GM23338 (cell line): ENCODE measurements around the gene PHC3. TPM values are rescaled to one million over a fixed set of nuclear protein-coding genes. Genes with fewer than 3 reads are reported as not detected.

Experiments
- ATAC-seq: fragments of 200-7000 bp; cut with Tn5 transposase; 3 replicates; pipeline ENCODE4 v1.9.1; 2020
- DNase-seq: peaks from one replicate; pipeline ENCODE4 v3.0.0-alpha.2; 2015; ENCODE audit warnings: low spot score
- H2AFZ ChIP-seq: fragments of 200-600 bp; sonication (generic); 2 replicates; pipeline ENCODE4 v1.8.0; 2016; ENCODE audit warnings: antibody characterized with exemption, mild to moderate bottlenecking, moderate library complexity
- H3F3A ChIP-seq: fragments of 200-600 bp; sonication (generic); replicated peaks from 2 replicates; pipeline ENCODE4 v1.8.0; 2017; ENCODE audit warnings: antibody characterized with exemption, mixed run types, low read depth
- H3K27ac ChIP-seq: fragments of 200-600 bp; sonication (generic); 2 replicates; pipeline ENCODE4 v1.6.1; 2016; ENCODE audit warnings: low read depth
- H3K27me3 ChIP-seq: fragments of 200-600 bp; sonication (generic); 2 replicates; pipeline ENCODE4 v1.8.0; 2016; ENCODE audit warnings: mild to moderate bottlenecking, mixed run types, moderate library complexity; ENCODE audit not compliant: insufficient read depth
- H3K36me3 ChIP-seq: fragments of 200-600 bp; sonication (generic); 2 replicates; pipeline ENCODE4 v1.8.0; 2016; ENCODE audit warnings: mild to moderate bottlenecking; ENCODE audit not compliant: insufficient read depth
- H3K4me1 ChIP-seq: fragments of 200-600 bp; sonication (generic); 2 replicates; pipeline ENCODE4 v1.8.0; 2016; ENCODE audit warnings: mild to moderate bottlenecking, moderate library complexity; ENCODE audit not compliant: insufficient read depth
- H3K4me2 ChIP-seq: fragments of 200-600 bp; sonication (generic); 2 replicates; pipeline ENCODE4 v1.7.1; 2017; ENCODE audit warnings: mixed run types
- H3K4me3 ChIP-seq: fragments of 200-600 bp; sonication (generic); 2 replicates; pipeline ENCODE4 v1.6.1; 2016; ENCODE audit warnings: mixed run types
- H3K79me2 ChIP-seq: fragments of 200-600 bp; sonication (generic); replicated peaks from 2 replicates; pipeline ENCODE4 v1.8.0; 2017; ENCODE audit warnings: mild to moderate bottlenecking; ENCODE audit not compliant: insufficient read depth
- H3K9me2 ChIP-seq: fragments of 200-600 bp; sonication (generic); 2 replicates; pipeline ENCODE4 v1.8.0; 2017; ENCODE audit not compliant: insufficient read depth
- H4K20me1 ChIP-seq: fragments of 200-600 bp; sonication (generic); replicated peaks from 2 replicates; pipeline ENCODE4 v1.8.0; 2017; ENCODE audit warnings: mild to moderate bottlenecking; ENCODE audit not compliant: insufficient read depth
- H3K27ac Mint-ChIP-seq: 2 replicates; pipeline ENCODE4 v1.8.0; 2020; ENCODE audit warnings: inconsistent platforms, mild to moderate bottlenecking, moderate library complexity, mixed read lengths
- H3K27me3 Mint-ChIP-seq: 3 replicates; pipeline ENCODE4 v1.8.0; 2022; ENCODE audit warnings: low read depth, mild to moderate bottlenecking, moderate library complexity, mixed read lengths, inconsistent platforms; ENCODE audit not compliant: insufficient read depth, poor library complexity
- H3K36me3 Mint-ChIP-seq: 3 replicates; pipeline ENCODE4 v1.8.0; 2021; ENCODE audit warnings: low read depth, mild to moderate bottlenecking, inconsistent platforms, moderate library complexity, mixed read lengths
- H3K4me1 Mint-ChIP-seq: 3 replicates; pipeline ENCODE4 v1.8.0; 2020; ENCODE audit warnings: mild to moderate bottlenecking, inconsistent platforms, mixed read lengths
- H3K4me3 Mint-ChIP-seq: 3 replicates; pipeline ENCODE4 v1.8.0; 2021; ENCODE audit warnings: moderate library complexity, mild to moderate bottlenecking, inconsistent platforms, mixed read lengths
- H3K9me3 Mint-ChIP-seq: 3 replicates; pipeline ENCODE4 v1.8.0; 2020; ENCODE audit warnings: moderate library complexity, mild to moderate bottlenecking, inconsistent platforms, mixed read lengths
- CREB1 ChIP-seq: fragments of 250-450 bp; sonication (Bioruptor Pico); IDR thresholded peaks from 2 replicates; pipeline ENCODE4 v1.5.0; 2020; ENCODE audit warnings: low read depth, mild to moderate bottlenecking, moderate library complexity
- JUNB ChIP-seq: IDR thresholded peaks from one replicate; pipeline ENCODE4 v1.6.1; 2016; ENCODE audit warnings: antibody characterized with exemption; ENCODE audit not compliant: unreplicated experiment
- NANOG ChIP-seq: IDR thresholded peaks from 2 replicates; pipeline ENCODE4 v1.6.1; 2016; ENCODE audit warnings: antibody characterized with exemption, borderline replicate concordance
- POLR2AphosphoS5 ChIP-seq: IDR thresholded peaks from 2 replicates; pipeline ENCODE4 v1.6.1; 2016; ENCODE audit warnings: antibody characterized with exemption, low read depth
- STAT1 ChIP-seq: IDR thresholded peaks from one replicate; pipeline ENCODE4 v1.6.1; 2016; ENCODE audit warnings: antibody characterized with exemption; ENCODE audit not compliant: unreplicated experiment
- ZNF114 ChIP-seq: fragments of 250-450 bp; sonication (Bioruptor Pico); IDR thresholded peaks from 2 replicates; pipeline ENCODE4 v1.5.0; 2020; ENCODE audit warnings: mild to moderate bottlenecking, moderate library complexity
- polyA plus RNA-seq: library from polyadenylated mRNA; unstranded; fragments of >200 nt; fragmentation: Nextera tagmentation; extraction: Ambion mirVana; gene quantifications from 2 replicates; pipeline ENCODE4 v1.2.1, GENCODE V29; 2016
- total RNA-seq: library from RNA; depleted of rRNA; stranded (reverse); fragments of >200 nt; shearing (Covaris generic); gene quantifications from 2 replicates; pipeline ENCODE4 v1.2.3, GENCODE V29; 2014
- TF ChIP-seq, protein P1 (sequence below), 2 experiments: fragments of 200-600 bp in 1 of 2; sonication (generic) in 1 of 2; conservative IDR thresholded peaks; 2 replicates each; pipeline versions ENCODE4 v1.5.1 to v1.6.1; 2016 to 2017; ENCODE audit warnings: antibody characterized with exemption in 2 of 2, low read depth in 2 of 2, mild to moderate bottlenecking in 2 of 2, moderate library complexity in 1 of 2
- TF ChIP-seq, protein P2 (sequence below): fragments of 250-450 bp; sonication (Bioruptor Pico); IDR thresholded peaks from 2 replicates; pipeline ENCODE4 v1.5.0; 2020; ENCODE audit warnings: mild to moderate bottlenecking, moderate library complexity
- TF ChIP-seq, protein P3 (sequence below): IDR thresholded peaks from 2 replicates; pipeline ENCODE4 v1.6.1; 2016; ENCODE audit warnings: antibody characterized with exemption

PHC3 gene
- total and polyA plus RNA-seq, 2 experiments from 2014 or later, result 23.9 to 83.5 TPM

DNA sequence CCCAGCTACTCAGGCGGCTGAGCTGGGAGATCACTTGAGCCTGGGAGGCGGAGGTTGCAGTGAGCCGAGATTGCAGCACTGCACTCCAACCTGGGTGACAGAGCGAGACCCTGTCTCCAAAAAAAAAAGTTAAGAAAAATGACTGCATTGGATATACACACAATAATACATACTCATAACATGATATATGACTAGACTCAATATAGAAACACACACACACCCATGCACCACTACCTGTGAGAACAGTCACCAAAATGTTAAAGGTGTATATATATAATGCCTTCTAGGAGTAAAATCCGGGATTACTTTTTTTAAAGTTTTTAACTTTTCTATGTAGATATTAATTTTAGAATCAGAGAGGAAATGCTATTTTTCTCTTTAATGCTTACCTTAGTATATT lies 25.9 kb downstream of the PHC3 start:
- H3K4me1 Mint-ChIP-seq, result peaks cover 10% of the 10 kb centered on the region
- Histone ChIP-seq H3K9me2 (no peaks in the 10 kb centered on the region), H3K4me3 (no peak overlapping the region), H3K4me1 (peaks cover 7% of the 10 kb centered on the region; the same call in 1 of the 2 replicates), H3K79me2 (peaks cover 95% of the 10 kb centered on the region), H4K20me1 (peaks cover 7% of the 10 kb centered on the region), H3K4me2 (no peak overlapping the region), H3K27ac (no peak overlapping the region), H2AFZ (no peak overlapping the region), H3K36me3 (no peaks in the 10 kb centered on the region), H3K27me3 (no peaks in the 10 kb centered on the region), H3F3A (no peaks in the 10 kb centered on the region)
- TF ChIP-seq, protein P1, sequence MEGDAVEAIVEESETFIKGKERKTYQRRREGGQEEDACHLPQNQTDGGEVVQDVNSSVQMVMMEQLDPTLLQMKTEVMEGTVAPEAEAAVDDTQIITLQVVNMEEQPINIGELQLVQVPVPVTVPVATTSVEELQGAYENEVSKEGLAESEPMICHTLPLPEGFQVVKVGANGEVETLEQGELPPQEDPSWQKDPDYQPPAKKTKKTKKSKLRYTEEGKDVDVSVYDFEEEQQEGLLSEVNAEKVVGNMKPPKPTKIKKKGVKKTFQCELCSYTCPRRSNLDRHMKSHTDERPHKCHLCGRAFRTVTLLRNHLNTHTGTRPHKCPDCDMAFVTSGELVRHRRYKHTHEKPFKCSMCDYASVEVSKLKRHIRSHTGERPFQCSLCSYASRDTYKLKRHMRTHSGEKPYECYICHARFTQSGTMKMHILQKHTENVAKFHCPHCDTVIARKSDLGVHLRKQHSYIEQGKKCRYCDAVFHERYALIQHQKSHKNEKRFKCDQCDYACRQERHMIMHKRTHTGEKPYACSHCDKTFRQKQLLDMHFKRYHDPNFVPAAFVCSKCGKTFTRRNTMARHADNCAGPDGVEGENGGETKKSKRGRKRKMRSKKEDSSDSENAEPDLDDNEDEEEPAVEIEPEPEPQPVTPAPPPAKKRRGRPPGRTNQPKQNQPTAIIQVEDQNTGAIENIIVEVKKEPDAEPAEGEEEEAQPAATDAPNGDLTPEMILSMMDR (conservative IDR thresholded peaks at IDR 0.05; ENCODE audit: low read depth in 2 of 2), result no peak
- no peaks in the 10 kb centered on the region for H3K9me3 Mint-ChIP-seq
- DNase-seq (no peak), ATAC-seq (no peak)
- H3K27ac Mint-ChIP-seq, result no peak overlapping the region
- H3K27me3 Mint-ChIP-seq, result no peaks in the 10 kb centered on the region
- H3K36me3 Mint-ChIP-seq, result peaks cover 14% of the 10 kb centered on the region; the same call in 2 of the 3 replicates
- no peak overlapping the region for H3K4me3 Mint-ChIP-seq

DNA sequence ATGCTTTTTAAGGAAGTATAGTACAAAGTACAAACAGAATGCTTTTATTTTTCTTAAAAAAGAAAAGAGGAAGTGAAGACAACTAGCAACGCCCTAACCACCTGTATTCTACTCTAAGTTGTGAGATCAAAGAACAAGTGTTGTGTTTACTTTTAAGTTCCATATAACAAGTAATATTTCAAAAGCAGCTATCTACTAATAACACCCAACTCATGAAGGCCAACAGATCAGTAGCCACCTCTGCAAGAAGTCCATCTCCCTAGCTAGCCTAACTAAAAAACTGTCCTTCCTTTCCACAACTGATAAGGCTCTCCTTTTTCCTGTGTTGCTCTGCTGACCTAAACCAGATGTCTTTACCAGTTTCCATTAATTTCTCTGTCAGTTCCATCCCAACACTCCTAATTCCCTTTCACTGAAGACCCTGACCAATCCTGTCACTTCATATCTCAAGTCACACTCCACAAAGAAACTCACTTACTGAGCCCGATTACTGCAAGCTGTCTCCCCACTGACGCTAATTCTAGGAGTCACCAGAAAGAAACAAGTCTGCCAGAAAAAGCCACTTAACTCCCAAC lies 26.9 kb downstream of the PHC3 start:
- Histone ChIP-seq H3K4me1 (peaks cover 7% of the 10 kb centered on the region; the same call in 1 of the 2 replicates), H2AFZ (no peak overlapping the region), H4K20me1 (peaks cover 7% of the 10 kb centered on the region), H3K4me2 (no peak overlapping the region), H3K36me3 (no peaks in the 10 kb centered on the region), H3K79me2 (peaks cover 93% of the 10 kb centered on the region), H3K27me3 (no peaks in the 10 kb centered on the region), H3F3A (no peaks in the 10 kb centered on the region), H3K9me2 (no peaks in the 10 kb centered on the region), H3K4me3 (no peak overlapping the region), H3K27ac (peak overlapping the region; percentile 72; the same call in 1 of the 2 replicates)
- no peak for ATAC-seq
- Mint-ChIP-seq H3K9me3 (no peaks in the 10 kb centered on the region), H3K27me3 (no peaks in the 10 kb centered on the region), H3K36me3 (peaks cover 11% of the 10 kb centered on the region; the same call in 2 of the 3 replicates), H3K4me3 (no peak overlapping the region), H3K27ac (peak overlapping the region; percentile 12), H3K4me1 (peaks cover 10% of the 10 kb centered on the region)
- DNase-seq, result no peak
- TF ChIP-seq, protein P1 (conservative IDR thresholded peaks at IDR 0.05; ENCODE audit: low read depth in 2 of 2), result no peak
- TF ChIP-seq STAT1, result no peak
- no peak for TF ChIP-seq ZNF114
- TF ChIP-seq JUNB, result no peak
- TF ChIP-seq CREB1 (CRISPR knock-in tag), result no peak
- TF ChIP-seq, protein P2, sequence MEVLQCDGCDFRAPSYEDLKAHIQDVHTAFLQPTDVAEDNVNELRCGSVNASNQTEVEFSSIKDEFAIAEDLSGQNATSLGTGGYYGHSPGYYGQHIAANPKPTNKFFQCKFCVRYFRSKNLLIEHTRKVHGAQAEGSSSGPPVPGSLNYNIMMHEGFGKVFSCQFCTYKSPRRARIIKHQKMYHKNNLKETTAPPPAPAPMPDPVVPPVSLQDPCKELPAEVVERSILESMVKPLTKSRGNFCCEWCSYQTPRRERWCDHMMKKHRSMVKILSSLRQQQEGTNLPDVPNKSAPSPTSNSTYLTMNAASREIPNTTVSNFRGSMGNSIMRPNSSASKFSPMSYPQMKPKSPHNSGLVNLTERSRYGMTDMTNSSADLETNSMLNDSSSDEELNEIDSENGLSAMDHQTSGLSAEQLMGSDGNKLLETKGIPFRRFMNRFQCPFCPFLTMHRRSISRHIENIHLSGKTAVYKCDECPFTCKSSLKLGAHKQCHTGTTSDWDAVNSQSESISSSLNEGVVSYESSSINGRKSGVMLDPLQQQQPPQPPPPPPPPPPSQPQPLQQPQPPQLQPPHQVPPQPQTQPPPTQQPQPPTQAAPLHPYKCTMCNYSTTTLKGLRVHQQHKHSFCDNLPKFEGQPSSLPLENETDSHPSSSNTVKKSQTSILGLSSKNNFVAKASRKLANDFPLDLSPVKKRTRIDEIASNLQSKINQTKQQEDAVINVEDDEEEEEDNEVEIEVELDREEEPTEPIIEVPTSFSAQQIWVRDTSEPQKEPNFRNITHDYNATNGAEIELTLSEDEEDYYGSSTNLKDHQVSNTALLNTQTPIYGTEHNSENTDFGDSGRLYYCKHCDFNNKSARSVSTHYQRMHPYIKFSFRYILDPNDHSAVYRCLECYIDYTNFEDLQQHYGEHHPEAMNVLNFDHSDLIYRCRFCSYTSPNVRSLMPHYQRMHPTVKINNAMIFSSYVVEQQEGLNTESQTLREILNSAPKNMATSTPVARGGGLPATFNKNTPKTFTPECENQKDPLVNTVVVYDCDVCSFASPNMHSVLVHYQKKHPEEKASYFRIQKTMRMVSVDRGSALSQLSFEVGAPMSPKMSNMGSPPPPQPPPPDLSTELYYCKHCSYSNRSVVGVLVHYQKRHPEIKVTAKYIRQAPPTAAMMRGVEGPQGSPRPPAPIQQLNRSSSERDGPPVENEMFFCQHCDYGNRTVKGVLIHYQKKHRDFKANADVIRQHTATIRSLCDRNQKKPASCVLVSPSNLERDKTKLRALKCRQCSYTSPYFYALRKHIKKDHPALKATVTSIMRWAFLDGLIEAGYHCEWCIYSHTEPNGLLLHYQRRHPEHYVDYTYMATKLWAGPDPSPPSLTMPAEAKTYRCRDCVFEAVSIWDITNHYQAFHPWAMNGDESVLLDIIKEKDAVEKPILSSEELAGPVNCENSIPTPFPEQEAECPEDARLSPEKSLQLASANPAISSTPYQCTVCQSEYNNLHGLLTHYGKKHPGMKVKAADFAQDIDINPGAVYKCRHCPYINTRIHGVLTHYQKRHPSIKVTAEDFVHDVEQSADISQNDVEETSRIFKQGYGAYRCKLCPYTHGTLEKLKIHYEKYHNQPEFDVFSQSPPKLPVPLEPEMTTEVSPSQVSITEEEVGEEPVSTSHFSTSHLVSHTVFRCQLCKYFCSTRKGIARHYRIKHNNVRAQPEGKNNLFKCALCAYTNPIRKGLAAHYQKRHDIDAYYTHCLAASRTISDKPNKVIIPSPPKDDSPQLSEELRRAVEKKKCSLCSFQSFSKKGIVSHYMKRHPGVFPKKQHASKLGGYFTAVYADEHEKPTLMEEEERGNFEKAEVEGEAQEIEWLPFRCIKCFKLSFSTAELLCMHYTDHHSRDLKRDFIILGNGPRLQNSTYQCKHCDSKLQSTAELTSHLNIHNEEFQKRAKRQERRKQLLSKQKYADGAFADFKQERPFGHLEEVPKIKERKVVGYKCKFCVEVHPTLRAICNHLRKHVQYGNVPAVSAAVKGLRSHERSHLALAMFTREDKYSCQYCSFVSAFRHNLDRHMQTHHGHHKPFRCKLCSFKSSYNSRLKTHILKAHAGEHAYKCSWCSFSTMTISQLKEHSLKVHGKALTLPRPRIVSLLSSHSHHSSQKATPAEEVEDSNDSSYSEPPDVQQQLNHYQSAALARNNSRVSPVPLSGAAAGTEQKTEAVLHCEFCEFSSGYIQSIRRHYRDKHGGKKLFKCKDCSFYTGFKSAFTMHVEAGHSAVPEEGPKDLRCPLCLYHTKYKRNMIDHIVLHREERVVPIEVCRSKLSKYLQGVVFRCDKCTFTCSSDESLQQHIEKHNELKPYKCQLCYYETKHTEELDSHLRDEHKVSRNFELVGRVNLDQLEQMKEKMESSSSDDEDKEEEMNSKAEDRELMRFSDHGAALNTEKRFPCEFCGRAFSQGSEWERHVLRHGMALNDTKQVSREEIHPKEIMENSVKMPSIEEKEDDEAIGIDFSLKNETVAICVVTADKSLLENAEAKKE, result no peak
- TF ChIP-seq, protein P3, sequence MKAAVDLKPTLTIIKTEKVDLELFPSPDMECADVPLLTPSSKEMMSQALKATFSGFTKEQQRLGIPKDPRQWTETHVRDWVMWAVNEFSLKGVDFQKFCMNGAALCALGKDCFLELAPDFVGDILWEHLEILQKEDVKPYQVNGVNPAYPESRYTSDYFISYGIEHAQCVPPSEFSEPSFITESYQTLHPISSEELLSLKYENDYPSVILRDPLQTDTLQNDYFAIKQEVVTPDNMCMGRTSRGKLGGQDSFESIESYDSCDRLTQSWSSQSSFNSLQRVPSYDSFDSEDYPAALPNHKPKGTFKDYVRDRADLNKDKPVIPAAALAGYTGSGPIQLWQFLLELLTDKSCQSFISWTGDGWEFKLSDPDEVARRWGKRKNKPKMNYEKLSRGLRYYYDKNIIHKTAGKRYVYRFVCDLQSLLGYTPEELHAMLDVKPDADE, result no peak
- TF ChIP-seq NANOG, result no peak
- no peak for TF ChIP-seq POLR2AphosphoS5
